Fibroblast of lung (primary cell): Measurements from ENCODE around the gene RFFL.

Source experiments
- EZH2 ChIP-seq: IDR thresholded peaks from 2 replicates; pipeline ENCODE4 v1.5.1; 2012; ENCODE audit warnings: low read length, control low read depth, mild to moderate bottlenecking; ENCODE audit errors: missing control alignments
- TF ChIP-seq, protein P1 (sequence below), 2 donors: IDR thresholded peaks in 1 of 2; conservative IDR thresholded peaks in 1 of 2; 1 replicate in 1 of 2; 2 replicates in 1 of 2; pipeline ENCODE4 v1.5.1; 2011 to 2012; ENCODE audit warnings: low read length in 2 of 2, control low read depth in 1 of 2, inconsistent platforms in 1 of 2, low read depth in 1 of 2, mild to moderate bottlenecking in 1 of 2

GRCh38 chr17:35086164-35086563 lies 22.7 kb upstream of the RFFL start:
- TF ChIP-seq, protein P1, sequence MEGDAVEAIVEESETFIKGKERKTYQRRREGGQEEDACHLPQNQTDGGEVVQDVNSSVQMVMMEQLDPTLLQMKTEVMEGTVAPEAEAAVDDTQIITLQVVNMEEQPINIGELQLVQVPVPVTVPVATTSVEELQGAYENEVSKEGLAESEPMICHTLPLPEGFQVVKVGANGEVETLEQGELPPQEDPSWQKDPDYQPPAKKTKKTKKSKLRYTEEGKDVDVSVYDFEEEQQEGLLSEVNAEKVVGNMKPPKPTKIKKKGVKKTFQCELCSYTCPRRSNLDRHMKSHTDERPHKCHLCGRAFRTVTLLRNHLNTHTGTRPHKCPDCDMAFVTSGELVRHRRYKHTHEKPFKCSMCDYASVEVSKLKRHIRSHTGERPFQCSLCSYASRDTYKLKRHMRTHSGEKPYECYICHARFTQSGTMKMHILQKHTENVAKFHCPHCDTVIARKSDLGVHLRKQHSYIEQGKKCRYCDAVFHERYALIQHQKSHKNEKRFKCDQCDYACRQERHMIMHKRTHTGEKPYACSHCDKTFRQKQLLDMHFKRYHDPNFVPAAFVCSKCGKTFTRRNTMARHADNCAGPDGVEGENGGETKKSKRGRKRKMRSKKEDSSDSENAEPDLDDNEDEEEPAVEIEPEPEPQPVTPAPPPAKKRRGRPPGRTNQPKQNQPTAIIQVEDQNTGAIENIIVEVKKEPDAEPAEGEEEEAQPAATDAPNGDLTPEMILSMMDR (conservative IDR thresholded peaks at IDR 0.05 in 1 of 2, IDR thresholded peaks at IDR 0.05 in 1 of 2; ENCODE audit: low read depth in 1 of 2, low read length in 2 of 2) = no peak
- TF ChIP-seq EZH2 = no peak
